ENCODE results near the gene GAS6.
"Not testable (repeated sequence)": the region's sequence is repeated elsewhere in the genome, so short reads cannot be mapped to it uniquely, and the experiment has no call there.

GAS6 gene

GRCh38 chr13:113863524-113864272 is at the start of gene GAS6:
TSS of gene GAS6 (minus strand) at chr13:113864076. CDS start at chr13:113863920, 156 bp downstream.
- DNase-seq: peak; percentile 79

GRCh38 chr13:113913408-113913807 is 49.5 kb upstream of the GAS6 start:
- DNase-seq: not testable (repeated sequence)

GRCh38 chr13:113912596-113912995 is 48.7 kb upstream of the GAS6 start:
- no peak for DNase-seq

GRCh38 chr13:113907635-113908617 is 44.0 kb upstream of the GAS6 start:
- DNase-seq: no peak

GRCh38 chr13:113906571-113906970 is 42.7 kb upstream of the GAS6 start:
- no peak for DNase-seq

- no peak for DNase-seq
Observed at GRCh38 chr13:113905942-113906341, 42.1 kb upstream of the GAS6 start.

GRCh38 chr13:113905018-113905417 is 41.1 kb upstream of the GAS6 start:
- no peak for DNase-seq

GRCh38 chr13:113904411-113904810 is 40.5 kb upstream of the GAS6 start:
- no peak for DNase-seq

- DNase-seq: no peak
Observed at GRCh38 chr13:113903912-113904311, 40.0 kb upstream of the GAS6 start.

GRCh38 chr13:113902986-113903775 is 39.3 kb upstream of the GAS6 start:
- DNase-seq: no peak

GRCh38 chr13:113902481-113902880 is 38.6 kb upstream of the GAS6 start:
- no peak for DNase-seq

- DNase-seq: no peak
Observed at GRCh38 chr13:113901642-113902041, 37.8 kb upstream of the GAS6 start.

GRCh38 chr13:113901231-113901630 is 37.4 kb upstream of the GAS6 start:
- no peak for DNase-seq

- no peak for DNase-seq
Observed at GRCh38 chr13:113900646-113901045, 36.8 kb upstream of the GAS6 start.

GRCh38 chr13:113898391-113898790 is 34.5 kb upstream of the GAS6 start:
- DNase-seq: no peak

- no peak for DNase-seq
Observed at GRCh38 chr13:113897966-113898365, 34.1 kb upstream of the GAS6 start.

- no peak for DNase-seq
Observed at GRCh38 chr13:113897161-113897560, 33.3 kb upstream of the GAS6 start.

- DNase-seq: no peak
Observed at GRCh38 chr13:113895436-113895835, 31.6 kb upstream of the GAS6 start.

GRCh38 chr13:113890774-113891480 is 27.1 kb upstream of the GAS6 start:
- no peak for DNase-seq

- DNase-seq: no peak
Observed at GRCh38 chr13:113889467-113889866, 25.6 kb upstream of the GAS6 start.

- DNase-seq: no peak
Observed at GRCh38 chr13:113888701-113889330, 24.9 kb upstream of the GAS6 start.

GRCh38 chr13:113887700-113888201 is 23.9 kb upstream of the GAS6 start:
- peak; percentile 47 for DNase-seq

All from retina (tissue), 1 donor.